ENCODE measurements around the gene PPM1H. TPM values are rescaled to one million over a fixed set of nuclear protein-coding genes. Genes with fewer than 3 reads are reported as not detected.

The PPM1H gene
- total RNA-seq, 1 experiment from 2014 or later, result 8.5 TPM

GRCh38 chr12:62640910-62641448 is 294.0 kb downstream of the PPM1H start:
- H3K4me3 ChIP-seq, result no peak overlapping the region
- H3K36me3 ChIP-seq, result no peaks in the 10 kb centered on the region
- no peaks in the 10 kb centered on the region for H3K27me3 ChIP-seq (replicated peaks)
- H3K9me3 ChIP-seq (replicated peaks), result no peaks in the 10 kb centered on the region
- H3K27ac ChIP-seq, result peak overlapping the region; percentile 77
- peaks cover 22% of the 10 kb centered on the region for H3K4me1 ChIP-seq (replicated peaks)
- DNase-seq (ENCODE audit: low read depth in 1 of 2, low spot score in 2 of 2), result peak in 1 of 2 experiments; percentile 60

GRCh38 chr12:62637679-62638078 is 297.3 kb downstream of the PPM1H start:
- H3K9me3 ChIP-seq (replicated peaks), result no peaks in the 10 kb centered on the region
- no peaks in the 10 kb centered on the region for H3K27me3 ChIP-seq (replicated peaks)
- peaks cover 23% of the 10 kb centered on the region for H3K4me1 ChIP-seq (replicated peaks)
- H3K4me3 ChIP-seq, result no peak overlapping the region
- DNase-seq (ENCODE audit: low read depth in 1 of 2, low spot score in 2 of 2), result no peak
- no peaks in the 10 kb centered on the region for H3K36me3 ChIP-seq
- H3K27ac ChIP-seq, result no peak overlapping the region

- Histone ChIP-seq H3K4me1 (replicated peaks) (peaks cover 30% of the 10 kb centered on the region), H3K27me3 (replicated peaks) (no peaks in the 10 kb centered on the region), H3K36me3 (no peaks in the 10 kb centered on the region), H3K27ac (no peak overlapping the region), H3K4me3 (no peak overlapping the region), H3K9me3 (replicated peaks) (no peaks in the 10 kb centered on the region)
- no peak for DNase-seq (ENCODE audit: low read depth in 1 of 2, low spot score in 2 of 2)
Observed at GRCh38 chr12:62635649-62636048, 299.3 kb downstream of the PPM1H start.

- Histone ChIP-seq H3K9me3 (replicated peaks) (no peaks in the 10 kb centered on the region), H3K27me3 (replicated peaks) (no peaks in the 10 kb centered on the region), H3K4me1 (replicated peaks) (peaks cover 34% of the 10 kb centered on the region), H3K36me3 (no peaks in the 10 kb centered on the region), H3K4me3 (peak overlapping the region; percentile 39), H3K27ac (0 out of 2 replicates have a peak overlapping the region, but pooled peaks have one; percentile 8)
- DNase-seq (ENCODE audit: low read depth in 1 of 2, low spot score in 2 of 2), result peak in 1 of 2 experiments; percentile 18
Observed at GRCh38 chr12:62632411-62632918, 302.5 kb downstream of the PPM1H start.

GRCh38 chr12:62631471-62632410 is 303.2 kb downstream of the PPM1H start:
- Histone ChIP-seq H3K27me3 (replicated peaks) (no peaks in the 10 kb centered on the region), H3K36me3 (no peaks in the 10 kb centered on the region), H3K4me1 (replicated peaks) (peaks cover 34% of the 10 kb centered on the region), H3K4me3 (peak overlapping the region; percentile 39), H3K27ac (peak overlapping the region; percentile 12; the same call in 1 of the 2 replicates), H3K9me3 (replicated peaks) (no peaks in the 10 kb centered on the region)
- peak; percentile 65 to 80 for DNase-seq (ENCODE audit: low read depth in 1 of 2, low spot score in 2 of 2)

- no peaks in the 10 kb centered on the region for H3K36me3 ChIP-seq
- no peak overlapping the region for H3K4me3 ChIP-seq
- no peaks in the 10 kb centered on the region for H3K9me3 ChIP-seq (replicated peaks)
- H3K27ac ChIP-seq, result no peak overlapping the region
- DNase-seq (ENCODE audit: low read depth in 1 of 2, low spot score in 2 of 2), result no peak
- no peaks in the 10 kb centered on the region for H3K27me3 ChIP-seq (replicated peaks)
- H3K4me1 ChIP-seq (replicated peaks), result peaks cover 34% of the 10 kb centered on the region
Observed at GRCh38 chr12:62629971-62630739, 304.8 kb downstream of the PPM1H start.

GRCh38 chr12:62629413-62629812 is 305.5 kb downstream of the PPM1H start:
- Histone ChIP-seq H3K27ac (no peak overlapping the region), H3K27me3 (replicated peaks) (no peaks in the 10 kb centered on the region), H3K36me3 (no peaks in the 10 kb centered on the region), H3K4me3 (no peak overlapping the region), H3K4me1 (replicated peaks) (peaks cover 34% of the 10 kb centered on the region), H3K9me3 (replicated peaks) (no peaks in the 10 kb centered on the region)
- peak in 1 of 2 experiments; percentile 49 for DNase-seq (ENCODE audit: low read depth in 1 of 2, low spot score in 2 of 2)

- Histone ChIP-seq H3K27ac (no peak overlapping the region), H3K4me3 (no peak overlapping the region), H3K4me1 (replicated peaks) (peaks cover 35% of the 10 kb centered on the region), H3K36me3 (no peaks in the 10 kb centered on the region), H3K9me3 (replicated peaks) (no peaks in the 10 kb centered on the region), H3K27me3 (replicated peaks) (no peaks in the 10 kb centered on the region)
- DNase-seq (ENCODE audit: low read depth in 1 of 2, low spot score in 2 of 2), result no peak
Observed at GRCh38 chr12:62627181-62627580, 307.8 kb downstream of the PPM1H start.

GRCh38 chr12:62625228-62625627 is 309.7 kb downstream of the PPM1H start:
- Histone ChIP-seq H3K4me3 (no peak overlapping the region), H3K4me1 (replicated peaks) (peaks cover 22% of the 10 kb centered on the region), H3K9me3 (replicated peaks) (no peaks in the 10 kb centered on the region), H3K27ac (no peak overlapping the region), H3K36me3 (no peaks in the 10 kb centered on the region), H3K27me3 (replicated peaks) (no peaks in the 10 kb centered on the region)
- DNase-seq (ENCODE audit: low read depth in 1 of 2, low spot score in 2 of 2), result no peak

- no peak for DNase-seq (ENCODE audit: low read depth in 1 of 2, low spot score in 2 of 2)
- Histone ChIP-seq H3K36me3 (no peaks in the 10 kb centered on the region), H3K27me3 (replicated peaks) (no peaks in the 10 kb centered on the region), H3K9me3 (replicated peaks) (no peaks in the 10 kb centered on the region), H3K4me3 (no peak overlapping the region), H3K27ac (no peak overlapping the region), H3K4me1 (replicated peaks) (peaks cover 7% of the 10 kb centered on the region)
Observed at GRCh38 chr12:62622177-62622576, 312.8 kb downstream of the PPM1H start.

- Histone ChIP-seq H3K9me3 (replicated peaks) (no peaks in the 10 kb centered on the region), H3K4me3 (no peak overlapping the region), H3K4me1 (replicated peaks) (peaks cover 7% of the 10 kb centered on the region), H3K27me3 (replicated peaks) (no peaks in the 10 kb centered on the region), H3K27ac (no peak overlapping the region), H3K36me3 (peaks cover 5% of the 10 kb centered on the region; the same call in 1 of the 2 replicates)
- DNase-seq (ENCODE audit: low read depth in 1 of 2, low spot score in 2 of 2), result no peak
Observed at GRCh38 chr12:62621101-62621638, 313.8 kb downstream of the PPM1H start.

GRCh38 chr12:62618930-62619329 is 316.0 kb downstream of the PPM1H start:
- H3K27ac ChIP-seq, result no peak overlapping the region
- H3K4me1 ChIP-seq (replicated peaks), result peaks cover 6% of the 10 kb centered on the region
- H3K4me3 ChIP-seq, result no peak overlapping the region
- DNase-seq (ENCODE audit: low read depth in 1 of 2, low spot score in 2 of 2), result no peak
- peaks cover 15% of the 10 kb centered on the region for H3K36me3 ChIP-seq
- H3K27me3 ChIP-seq (replicated peaks), result no peaks in the 10 kb centered on the region
- no peaks in the 10 kb centered on the region for H3K9me3 ChIP-seq (replicated peaks)

GRCh38 chr12:62618319-62618718 is 316.6 kb downstream of the PPM1H start:
- H3K27me3 ChIP-seq (replicated peaks), result no peaks in the 10 kb centered on the region

More at GRCh38 chr12:62618319-62618718, 316.6 kb downstream of the PPM1H start:
- DNase-seq (ENCODE audit: low read depth in 1 of 2, low spot score in 2 of 2), result no peak
- Histone ChIP-seq H3K27ac (no peak overlapping the region), H3K36me3 (peaks cover 18% of the 10 kb centered on the region), H3K4me1 (replicated peaks) (no peaks in the 10 kb centered on the region; the same call in 1 of the 2 replicates), H3K4me3 (no peak overlapping the region), H3K9me3 (replicated peaks) (no peaks in the 10 kb centered on the region)

Data from SJSA1 (cell line).